ENCODE data around the gene HOXA13. TPM values are rescaled to one million over a fixed set of nuclear protein-coding genes. Genes with fewer than 3 reads are reported as not detected.

Gene HOXA13
- total RNA-seq, 2 donors from 2014 or later = not detected

- DNase-seq (ENCODE audit: low spot score) = no peak
Measured at GRCh38 chr7:27156916-27157701, 42.8 kb downstream of the HOXA13 start.

GRCh38 chr7:27156508-27156898 is 43.4 kb downstream of the HOXA13 start, which contains the start of gene HOXA7:
HOXA7 (minus strand) TSS chr7:27156675; CDS start chr7:27156545, 130 bp downstream.
- peak; percentile 59 for DNase-seq (ENCODE audit: low spot score)

More at GRCh38 chr7:27156916-27157701, 42.8 kb downstream of the HOXA13 start:
- Mint-ChIP-seq H3K9me3 (no peaks in the 10 kb centered on the region), H3K36me3 (no peaks in the 10 kb centered on the region), H3K27me3 (peaks cover 57 to 64% of the 10 kb centered on the region in 2 donors), H3K4me1 (ENCODE audit: low read depth in 2 of 2) (peaks cover 37 to 46% of the 10 kb centered on the region in 2 donors), H3K4me3 (no peak overlapping the region), H3K27ac (peak overlapping the region; percentile 0 to 67)
- ATAC-seq = no peak

GRCh38 chr7:27155816-27156507 is 43.9 kb downstream of the HOXA13 start:
- Mint-ChIP-seq H3K27me3 (peaks cover 64 to 76% of the 10 kb centered on the region in 2 donors), H3K36me3 (no peaks in the 10 kb centered on the region), H3K4me1 (ENCODE audit: low read depth in 2 of 2) (peaks cover 49 to 56% of the 10 kb centered on the region in 2 donors), H3K27ac (peak overlapping the region in 1 of 2 donors; percentile 54), H3K9me3 (no peaks in the 10 kb centered on the region), H3K4me3 (peak overlapping the region; percentile 56)
- ATAC-seq = peak in 1 of 2 donors; percentile 33
- peak; percentile 59 for DNase-seq (ENCODE audit: low spot score)

More at GRCh38 chr7:27156508-27156898, 43.4 kb downstream of the HOXA13 start, which contains the start of gene HOXA7:
- H3K27me3 Mint-ChIP-seq = peaks cover 61 to 70% of the 10 kb centered on the region in 2 donors
- no peaks in the 10 kb centered on the region for H3K9me3 Mint-ChIP-seq
- no peak for ATAC-seq
- H3K36me3 Mint-ChIP-seq = no peaks in the 10 kb centered on the region
- peak within 1 kb of the TSS; percentile 56 for H3K4me3 Mint-ChIP-seq
- peak within 1 kb of the TSS; percentile 0 to 67 for H3K27ac Mint-ChIP-seq
- H3K4me1 Mint-ChIP-seq (ENCODE audit: low read depth in 2 of 2) = peaks cover 43 to 53% of the 10 kb centered on the region in 2 donors

- Mint-ChIP-seq H3K27me3 (peaks cover 69 to 78% of the 10 kb centered on the region in 2 donors), H3K27ac (peak overlapping the region; percentile 57 to 64), H3K36me3 (no peaks in the 10 kb centered on the region), H3K4me3 (peak overlapping the region; percentile 91), H3K4me1 (ENCODE audit: low read depth in 2 of 2) (peaks cover 55 to 62% of the 10 kb centered on the region in 2 donors), H3K9me3 (no peaks in the 10 kb centered on the region)
- ATAC-seq (no peak), DNase-seq (ENCODE audit: low spot score) (peak; percentile 55)
Measured at GRCh38 chr7:27154901-27155815, 44.7 kb downstream of the HOXA13 start.

GRCh38 chr7:27154369-27154768 is 45.5 kb downstream of the HOXA13 start:
- DNase-seq (ENCODE audit: low spot score) (no peak), ATAC-seq (no peak)
- Mint-ChIP-seq H3K9me3 (no peaks in the 10 kb centered on the region), H3K27me3 (peaks cover 64 to 70% of the 10 kb centered on the region in 2 donors), H3K4me1 (ENCODE audit: low read depth in 2 of 2) (peaks cover 49 to 59% of the 10 kb centered on the region in 2 donors), H3K27ac (no peak overlapping the region), H3K4me3 (peak overlapping the region; percentile 91), H3K36me3 (no peaks in the 10 kb centered on the region)

GRCh38 chr7:27153526-27153925 is 46.4 kb downstream of the HOXA13 start:
- H3K27ac Mint-ChIP-seq = no peak overlapping the region
- no peaks in the 10 kb centered on the region for H3K9me3 Mint-ChIP-seq
- no peak overlapping the region for H3K4me3 Mint-ChIP-seq
- ATAC-seq (no peak), DNase-seq (ENCODE audit: low spot score) (no peak)
- H3K27me3 Mint-ChIP-seq = peaks cover 58 to 63% of the 10 kb centered on the region in 2 donors
- H3K4me1 Mint-ChIP-seq (ENCODE audit: low read depth in 2 of 2) = peaks cover 49 to 59% of the 10 kb centered on the region in 2 donors
- no peaks in the 10 kb centered on the region for H3K36me3 Mint-ChIP-seq

GRCh38 chr7:27152816-27153442 is 47.0 kb downstream of the HOXA13 start:
- H3K27me3 Mint-ChIP-seq = peaks cover 55 to 63% of the 10 kb centered on the region in 2 donors
- H3K4me3 Mint-ChIP-seq = peak overlapping the region; percentile 84
- H3K36me3 Mint-ChIP-seq = no peaks in the 10 kb centered on the region
- DNase-seq (ENCODE audit: low spot score) (peak; percentile 58), ATAC-seq (no peak)
- H3K4me1 Mint-ChIP-seq (ENCODE audit: low read depth in 2 of 2) = peaks cover 43 to 60% of the 10 kb centered on the region in 2 donors
- H3K9me3 Mint-ChIP-seq = no peaks in the 10 kb centered on the region
- H3K27ac Mint-ChIP-seq = no peak overlapping the region

- no peak within 1 kb of the TSS for H3K27ac Mint-ChIP-seq
- H3K9me3 Mint-ChIP-seq = no peaks in the 10 kb centered on the region
- ATAC-seq (no peak), DNase-seq (ENCODE audit: low spot score) (no peak)
- H3K27me3 Mint-ChIP-seq = peaks cover 50 to 60% of the 10 kb centered on the region in 2 donors
- peaks cover 43 to 59% of the 10 kb centered on the region in 2 donors for H3K4me1 Mint-ChIP-seq (ENCODE audit: low read depth in 2 of 2)
- H3K4me3 Mint-ChIP-seq = peak within 1 kb of the TSS; percentile 84
- H3K36me3 Mint-ChIP-seq = no peaks in the 10 kb centered on the region
Measured at GRCh38 chr7:27151931-27152815, 47.7 kb downstream of the HOXA13 start, which contains the start of gene HOXA3. HOXA3 (minus strand) TSS chr7:27152583; CDS start chr7:27110640, 41,943 bp downstream.

- peak; percentile 59 for DNase-seq (ENCODE audit: low spot score)
- H3K36me3 Mint-ChIP-seq = no peaks in the 10 kb centered on the region
- no peak for ATAC-seq
- peaks cover 53 to 65% of the 10 kb centered on the region in 2 donors for H3K27me3 Mint-ChIP-seq
- H3K4me3 Mint-ChIP-seq = peak overlapping the region; percentile 84
- H3K4me1 Mint-ChIP-seq (ENCODE audit: low read depth in 2 of 2) = peaks cover 46 to 58% of the 10 kb centered on the region in 2 donors
- no peak overlapping the region for H3K27ac Mint-ChIP-seq
- H3K9me3 Mint-ChIP-seq = no peaks in the 10 kb centered on the region
Measured at GRCh38 chr7:27151341-27151930, 48.5 kb downstream of the HOXA13 start.

- H3K27ac Mint-ChIP-seq = no peak overlapping the region
- DNase-seq (ENCODE audit: low spot score) = peak; percentile 74
- no peaks in the 10 kb centered on the region for H3K36me3 Mint-ChIP-seq
- peaks cover 45 to 53% of the 10 kb centered on the region in 2 donors for H3K4me1 Mint-ChIP-seq (ENCODE audit: low read depth in 2 of 2)
- ATAC-seq = peak; percentile 83 to 91
- peak overlapping the region; percentile 84 for H3K4me3 Mint-ChIP-seq
- peaks cover 56 to 68% of the 10 kb centered on the region in 2 donors for H3K27me3 Mint-ChIP-seq
- H3K9me3 Mint-ChIP-seq = no peaks in the 10 kb centered on the region
Measured at GRCh38 chr7:27150568-27151340, 49.1 kb downstream of the HOXA13 start.

Data from natural killer cell treated with Interleukin-12 subunit alpha and Interleukin-12 subunit beta and Interleukin-15 and Interleukin-18, amount 100 ng/mL, for 72 hours (primary cell).